ES-I3 (cell line): Measurements from ENCODE around the gene ACAA1.

ENCODE experiments used
- H3K36me3 ChIP-seq: 2 replicates; pipeline ENCODE4 v1.6.1; 2013; ENCODE audit warnings: mild to moderate bottlenecking, low read length, control low read depth, moderate library complexity; ENCODE audit not compliant: insufficient read depth
- H3K4me1 ChIP-seq: 2 replicates; pipeline ENCODE4 v1.6.1; 2013; ENCODE audit warnings: mild to moderate bottlenecking, control low read depth, low read length; ENCODE audit not compliant: insufficient read depth
- H3K9ac ChIP-seq: 2 replicates; pipeline ENCODE4 v1.6.1; 2013; ENCODE audit warnings: low read depth, mild to moderate bottlenecking, low read length, moderate library complexity
- H3K9me3 ChIP-seq: 2 replicates; pipeline ENCODE4 v1.6.1; 2013; ENCODE audit warnings: mild to moderate bottlenecking, low read length, moderate library complexity; ENCODE audit not compliant: control insufficient read depth, insufficient read depth

Gene ACAA1

DNA sequence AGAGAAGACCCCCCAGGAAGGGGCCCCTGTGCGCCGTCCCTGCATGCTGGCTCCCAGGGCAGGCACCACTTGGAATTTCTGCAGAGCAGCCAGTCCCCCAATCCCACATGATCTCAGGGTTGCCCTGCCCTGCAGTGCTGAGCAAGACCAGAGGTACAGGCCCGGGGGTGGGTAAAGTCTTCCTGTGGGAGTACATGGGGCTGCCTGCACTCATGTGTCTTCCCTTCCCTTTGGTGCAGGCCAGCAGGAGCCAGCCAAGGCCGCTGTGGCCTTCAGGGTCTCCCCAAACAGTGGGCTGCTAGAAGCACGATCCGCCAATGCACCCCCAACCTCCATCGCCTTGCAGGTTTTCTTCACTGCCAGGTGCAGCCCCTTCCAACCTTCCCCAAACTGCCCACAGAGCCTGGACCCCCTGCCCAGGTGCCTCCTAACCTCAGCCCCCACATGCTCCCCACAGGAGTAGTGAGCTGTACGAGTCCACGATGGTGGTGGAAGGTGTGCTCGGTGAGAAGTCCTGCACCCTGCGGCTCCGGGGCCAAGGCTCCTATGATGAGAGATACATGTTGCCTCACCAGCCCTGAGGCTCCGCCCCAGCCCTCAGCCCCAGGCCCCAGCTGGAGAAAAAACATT is 15.0 kb downstream of the ACAA1 start:
- no peaks in the 10 kb centered on the region for H3K9me3 ChIP-seq
- peaks cover 8% of the 10 kb centered on the region; the same call in 1 of the 2 replicates for H3K36me3 ChIP-seq
- H3K9ac ChIP-seq, result no peak overlapping the region
- no peaks in the 10 kb centered on the region for H3K4me1 ChIP-seq

DNA sequence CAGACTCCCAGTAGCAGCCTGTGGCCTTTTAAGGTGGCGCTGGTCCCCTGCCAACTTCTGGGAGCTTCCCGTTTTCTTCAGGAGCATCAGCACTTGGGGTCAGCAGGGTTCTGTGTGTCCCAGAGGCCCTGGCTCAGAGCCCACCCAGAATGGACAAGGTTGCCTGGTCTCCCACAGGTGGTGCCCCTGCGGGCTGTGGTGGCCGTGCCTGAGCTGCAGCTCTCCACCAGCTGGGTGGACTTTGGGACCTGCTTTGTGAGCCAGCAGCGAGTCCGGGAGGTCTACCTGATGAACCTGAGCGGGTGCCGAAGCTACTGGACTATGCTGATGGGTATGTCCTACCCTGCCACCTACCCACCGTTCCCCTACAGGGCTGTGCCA is 15.5 kb downstream of the ACAA1 start:
- no peaks in the 10 kb centered on the region for H3K4me1 ChIP-seq
- H3K36me3 ChIP-seq, result peaks cover 6% of the 10 kb centered on the region; the same call in 1 of the 2 replicates
- no peak overlapping the region for H3K9ac ChIP-seq
- no peaks in the 10 kb centered on the region for H3K9me3 ChIP-seq

DNA sequence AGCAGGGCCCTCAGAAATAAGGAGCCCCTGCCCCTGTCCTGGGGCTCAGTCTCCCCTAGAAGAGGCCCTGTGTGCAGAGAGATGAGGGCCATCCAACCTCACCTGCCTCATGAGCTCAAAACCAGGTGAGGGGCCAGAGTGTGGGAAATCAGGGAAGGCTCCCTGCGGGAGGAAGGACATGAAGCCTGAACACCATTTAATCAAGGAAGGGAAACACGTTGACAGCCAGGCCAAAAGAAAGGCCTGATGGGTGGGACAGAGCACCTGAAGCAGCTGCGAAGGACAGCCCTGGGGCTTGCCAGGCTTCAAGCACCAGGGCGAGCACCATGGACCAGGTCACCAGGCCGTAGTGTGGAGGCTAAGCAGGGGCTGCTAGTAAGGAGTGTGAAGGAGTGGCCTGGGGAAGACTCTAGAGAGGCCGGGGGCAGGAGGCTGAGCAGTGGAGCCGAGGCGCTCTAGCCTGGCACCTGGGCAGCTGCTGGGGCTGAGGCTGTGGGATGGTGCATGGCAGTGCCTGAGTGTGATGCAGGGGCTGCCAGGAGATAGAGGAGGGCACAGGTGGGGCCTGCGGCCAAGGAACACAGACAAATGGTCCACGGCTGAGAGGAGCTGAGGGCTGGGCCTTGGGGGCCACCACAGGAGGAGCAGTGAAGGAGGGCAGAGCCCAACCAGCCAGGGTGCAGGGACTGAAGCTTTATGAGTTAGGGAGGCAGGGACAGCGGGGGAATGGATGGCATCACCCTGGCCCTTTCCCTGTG is 16.1 kb downstream of the ACAA1 start:
- H3K36me3 ChIP-seq, result peaks cover 6% of the 10 kb centered on the region; the same call in 1 of the 2 replicates
- H3K9me3 ChIP-seq, result no peaks in the 10 kb centered on the region
- no peaks in the 10 kb centered on the region for H3K4me1 ChIP-seq
- H3K9ac ChIP-seq, result no peak overlapping the region

DNA sequence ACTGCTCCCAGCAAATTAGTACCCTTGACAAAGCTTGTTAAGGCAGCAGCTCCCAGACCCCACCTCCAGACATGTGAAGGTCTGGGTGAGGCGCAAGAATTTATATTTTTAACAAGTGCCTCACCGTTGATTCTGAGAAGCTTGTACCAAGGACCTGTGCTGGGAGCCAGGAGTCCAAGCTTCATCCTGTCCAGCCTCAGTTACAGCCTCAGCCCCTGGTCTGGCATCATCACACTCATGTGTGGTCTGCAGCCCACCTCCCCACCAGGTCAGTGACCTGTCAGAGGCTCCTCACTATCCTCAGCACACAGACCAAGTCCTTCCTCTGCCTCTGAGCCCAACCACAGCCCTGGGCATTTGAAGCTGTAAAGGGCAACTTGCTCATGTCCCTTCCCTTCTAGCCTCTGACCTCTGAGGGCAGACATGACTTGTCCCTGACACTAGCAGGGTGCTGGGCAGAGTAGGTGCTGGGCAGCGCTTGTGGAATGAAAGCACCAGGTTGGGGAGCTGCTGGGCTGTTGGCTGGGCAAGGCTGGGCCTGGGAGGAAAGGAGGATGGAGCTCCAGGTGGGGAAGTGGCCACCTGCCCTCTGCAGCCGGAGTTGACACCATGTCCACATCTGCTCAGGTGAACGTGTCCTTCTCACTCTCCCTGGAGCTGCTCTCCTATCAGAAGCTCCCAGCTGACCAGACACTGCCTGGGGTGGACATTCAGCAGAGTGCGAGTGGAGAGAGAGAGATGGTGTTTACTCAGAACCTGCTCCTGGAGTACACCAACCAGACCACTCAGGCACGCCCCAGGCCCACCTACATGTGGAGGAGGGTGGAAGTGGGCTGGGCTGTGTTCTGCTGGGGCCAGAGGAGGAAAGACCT is 16.9 kb downstream of the ACAA1 start:
- no peaks in the 10 kb centered on the region for H3K9me3 ChIP-seq
- H3K36me3 ChIP-seq, result peaks cover 6% of the 10 kb centered on the region; the same call in 1 of the 2 replicates
- H3K9ac ChIP-seq, result no peak overlapping the region
- H3K4me1 ChIP-seq, result no peaks in the 10 kb centered on the region

DNA sequence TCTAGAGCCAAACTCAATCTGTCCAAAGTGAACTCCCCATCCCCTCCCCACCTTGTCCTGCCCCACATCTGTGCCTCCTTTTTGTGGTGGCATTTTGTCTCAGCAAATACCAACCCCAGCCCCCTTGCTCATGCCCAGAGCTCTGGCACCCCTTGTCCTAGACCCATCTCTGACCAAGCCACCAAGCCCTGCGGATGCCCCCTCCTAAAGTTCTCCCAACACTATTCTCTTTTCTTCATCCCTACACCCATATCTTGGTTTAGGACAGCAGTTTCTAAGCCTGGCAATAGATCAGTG is 17.7 kb downstream of the ACAA1 start:
- Histone ChIP-seq H3K36me3 (no peaks in the 10 kb centered on the region; the same call in 1 of the 2 replicates), H3K9ac (no peak overlapping the region), H3K9me3 (no peaks in the 10 kb centered on the region), H3K4me1 (no peaks in the 10 kb centered on the region)

DNA sequence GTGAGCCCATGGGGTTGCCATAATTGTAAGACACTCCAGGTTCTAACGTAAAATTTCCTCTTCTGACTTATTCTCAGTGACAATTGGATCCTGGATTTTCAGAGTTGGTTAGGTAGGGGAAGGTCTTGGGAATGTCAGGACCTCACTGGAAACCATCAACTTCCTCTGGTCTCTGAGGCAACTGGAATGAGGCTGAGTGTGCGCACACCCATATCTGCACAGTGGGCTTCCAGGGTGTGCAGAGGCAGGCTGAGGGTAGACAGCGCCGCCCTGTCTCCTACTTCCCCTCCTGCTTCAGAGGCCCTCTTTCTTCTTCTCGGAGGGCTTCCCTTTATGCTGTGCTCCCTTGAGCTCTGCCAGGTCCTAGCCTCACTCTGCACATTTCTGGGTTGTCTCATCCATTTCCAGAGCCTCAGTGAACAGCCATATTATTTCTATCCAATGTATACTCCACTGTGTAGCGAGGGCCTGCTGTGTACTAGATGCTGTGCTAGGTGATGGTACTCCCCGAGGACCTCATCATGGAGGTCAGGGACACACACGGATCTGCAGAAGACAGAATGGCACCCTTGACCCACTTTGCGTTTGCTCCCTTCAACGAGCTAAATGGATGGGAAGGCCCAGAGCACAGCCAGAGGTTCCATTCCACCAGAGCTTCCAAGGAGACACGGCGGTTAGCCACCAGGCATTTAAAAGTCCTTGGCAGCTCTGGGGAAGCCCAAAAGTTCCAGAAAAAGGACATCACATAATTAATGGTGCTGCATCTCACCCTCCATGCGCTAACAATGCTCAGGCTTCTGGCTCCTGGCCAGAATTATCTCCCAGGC is 18.3 kb downstream of the ACAA1 start:
- Histone ChIP-seq H3K36me3 (no peaks in the 10 kb centered on the region; the same call in 1 of the 2 replicates), H3K9me3 (no peaks in the 10 kb centered on the region), H3K9ac (no peak overlapping the region), H3K4me1 (no peaks in the 10 kb centered on the region)

DNA sequence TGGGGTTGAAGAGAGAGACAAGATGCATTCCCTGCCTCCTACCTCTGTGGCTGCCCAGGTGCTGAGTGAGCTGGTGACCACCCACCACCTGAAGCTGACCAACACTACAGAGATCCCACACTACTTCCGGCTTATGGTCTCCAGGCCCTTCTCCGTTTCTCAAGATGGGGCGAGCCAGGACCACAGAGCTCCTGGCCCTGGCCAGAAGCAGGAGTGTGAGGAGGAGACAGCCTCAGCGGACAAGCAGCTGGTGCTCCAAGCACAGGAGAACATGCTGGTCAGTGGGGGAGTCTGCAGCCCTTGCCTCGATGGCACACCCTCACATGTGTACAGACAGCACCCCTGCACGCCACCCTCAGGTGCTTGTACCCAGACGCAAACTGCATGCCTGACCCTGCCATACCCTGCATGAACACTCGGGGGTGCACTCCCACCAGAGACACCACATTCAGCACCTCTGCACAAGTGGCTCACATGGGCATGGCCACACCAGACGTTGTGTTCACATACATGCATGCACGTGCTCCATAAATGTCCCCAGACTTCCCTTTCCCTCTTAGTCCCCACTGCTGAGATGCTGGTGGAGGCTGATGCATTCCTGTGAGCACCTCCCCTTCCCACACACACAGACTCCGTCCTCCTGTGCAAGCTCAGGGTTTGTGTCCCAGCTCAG is 19.0 kb downstream of the ACAA1 start:
- Histone ChIP-seq H3K9ac (no peak overlapping the region), H3K36me3 (no peaks in the 10 kb centered on the region; the same call in 1 of the 2 replicates), H3K4me1 (no peaks in the 10 kb centered on the region)

DNA sequence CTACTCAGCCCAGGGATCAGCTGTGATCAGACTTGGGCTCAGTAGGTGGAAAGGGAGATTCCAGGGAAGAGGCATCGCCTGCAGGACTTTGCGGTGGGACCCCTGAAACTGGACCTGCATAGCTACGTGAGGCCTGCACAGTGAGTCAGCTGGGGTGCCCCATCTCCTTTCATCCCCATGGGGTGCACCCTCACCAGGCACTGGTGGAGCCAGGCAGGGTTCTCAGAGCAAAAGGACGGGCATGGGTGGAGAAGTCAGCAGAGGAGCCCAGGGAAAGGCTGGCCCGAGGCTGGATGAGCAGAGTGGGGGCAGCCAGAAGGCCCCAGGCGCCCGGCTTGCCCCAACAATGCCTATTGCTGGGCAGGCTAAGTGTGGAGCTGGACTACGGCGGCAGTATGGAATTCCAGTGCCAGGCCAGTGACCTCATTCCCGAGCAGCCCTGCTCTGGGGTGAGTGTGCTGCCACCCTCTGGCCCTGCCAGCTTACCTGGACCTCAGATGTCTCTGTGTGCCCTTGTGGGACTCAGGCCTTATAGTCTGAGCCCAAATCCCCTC is 19.7 kb downstream of the ACAA1 start:
- no peak overlapping the region for H3K9ac ChIP-seq
- H3K36me3 ChIP-seq, result no peaks in the 10 kb centered on the region; the same call in 1 of the 2 replicates
- H3K4me1 ChIP-seq, result no peaks in the 10 kb centered on the region
- H3K9me3 ChIP-seq, result no peaks in the 10 kb centered on the region

More for the DNA sequence above, 19.0 kb downstream of the ACAA1 start:
- no peaks in the 10 kb centered on the region for H3K9me3 ChIP-seq

DNA sequence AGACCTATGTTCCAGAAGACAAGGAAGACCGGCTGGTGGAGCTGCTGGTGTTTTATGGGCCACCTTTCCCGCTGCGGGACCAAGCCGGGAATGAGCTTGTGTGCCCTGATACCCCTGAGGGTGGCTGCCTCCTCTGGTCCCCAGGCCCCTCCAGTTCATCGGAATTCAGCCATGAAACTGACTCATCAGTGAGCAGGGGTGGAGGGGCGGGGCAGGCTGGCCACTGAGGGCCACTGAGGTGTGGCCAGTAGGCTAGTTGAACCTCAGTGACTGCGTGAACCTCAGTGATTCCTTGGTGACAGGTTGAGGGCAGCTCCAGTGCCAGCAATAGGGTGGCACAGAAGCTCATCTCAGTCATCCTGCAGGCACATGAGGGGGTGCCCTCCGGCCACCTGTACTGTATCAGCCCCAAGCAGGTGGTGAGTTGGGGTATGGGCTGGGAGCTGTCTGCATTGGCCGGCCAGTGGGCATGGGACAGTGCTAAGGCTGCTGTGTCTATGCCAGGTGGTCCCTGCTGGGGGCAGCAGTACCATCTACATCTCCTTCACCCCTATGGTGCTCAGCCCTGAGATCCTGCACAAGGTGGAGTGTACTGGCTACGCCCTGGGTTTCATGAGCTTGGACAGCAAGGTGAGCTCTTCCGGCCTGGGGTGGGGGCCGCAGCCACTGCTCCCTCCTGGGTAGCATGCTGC is 20.3 kb downstream of the ACAA1 start:
- H3K36me3 ChIP-seq, result no peaks in the 10 kb centered on the region; the same call in 1 of the 2 replicates
- no peak overlapping the region for H3K9ac ChIP-seq
- H3K4me1 ChIP-seq, result no peaks in the 10 kb centered on the region
- H3K9me3 ChIP-seq, result no peaks in the 10 kb centered on the region

DNA sequence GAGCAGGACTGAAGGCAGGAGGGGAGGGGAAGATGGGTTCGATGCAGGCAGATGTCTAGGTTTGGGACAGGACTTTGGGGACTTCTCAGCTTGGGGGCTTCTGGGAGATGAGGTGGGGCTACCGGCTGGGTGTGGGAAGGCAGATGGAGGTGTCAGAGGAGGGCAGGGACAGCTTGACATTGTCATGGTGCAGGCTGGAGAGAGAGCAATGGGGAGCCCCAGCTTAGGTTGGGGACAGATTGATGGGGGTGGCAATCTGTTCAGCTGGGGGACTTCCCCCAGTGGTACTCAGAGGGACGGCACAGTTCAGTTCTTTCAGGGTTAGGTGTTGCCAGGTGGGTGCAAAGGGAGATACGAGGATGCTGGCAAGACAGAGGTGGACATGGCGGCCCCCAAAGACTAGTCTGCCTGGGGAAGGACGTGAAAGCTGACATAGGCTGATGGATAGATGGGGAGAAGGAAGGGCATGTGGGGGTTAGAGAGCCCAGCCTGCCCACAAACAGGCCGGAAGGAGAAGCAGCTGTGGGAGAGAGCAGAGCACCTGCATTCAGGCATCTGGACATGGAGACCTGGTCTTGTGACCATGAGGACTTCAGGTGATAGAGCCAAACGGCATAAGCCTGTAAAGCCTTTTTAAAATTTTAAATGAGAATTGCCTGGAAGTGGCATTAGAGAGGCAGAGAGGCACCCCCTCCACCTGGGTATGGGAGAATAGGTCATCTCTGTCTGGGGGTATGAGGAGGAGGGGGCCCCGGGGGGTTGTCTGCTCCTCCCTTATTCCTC is 21.1 kb downstream of the ACAA1 start:
- no peaks in the 10 kb centered on the region; the same call in 1 of the 2 replicates for H3K36me3 ChIP-seq
- no peaks in the 10 kb centered on the region for H3K4me1 ChIP-seq
- H3K9ac ChIP-seq, result no peak overlapping the region
- H3K9me3 ChIP-seq, result no peaks in the 10 kb centered on the region

DNA sequence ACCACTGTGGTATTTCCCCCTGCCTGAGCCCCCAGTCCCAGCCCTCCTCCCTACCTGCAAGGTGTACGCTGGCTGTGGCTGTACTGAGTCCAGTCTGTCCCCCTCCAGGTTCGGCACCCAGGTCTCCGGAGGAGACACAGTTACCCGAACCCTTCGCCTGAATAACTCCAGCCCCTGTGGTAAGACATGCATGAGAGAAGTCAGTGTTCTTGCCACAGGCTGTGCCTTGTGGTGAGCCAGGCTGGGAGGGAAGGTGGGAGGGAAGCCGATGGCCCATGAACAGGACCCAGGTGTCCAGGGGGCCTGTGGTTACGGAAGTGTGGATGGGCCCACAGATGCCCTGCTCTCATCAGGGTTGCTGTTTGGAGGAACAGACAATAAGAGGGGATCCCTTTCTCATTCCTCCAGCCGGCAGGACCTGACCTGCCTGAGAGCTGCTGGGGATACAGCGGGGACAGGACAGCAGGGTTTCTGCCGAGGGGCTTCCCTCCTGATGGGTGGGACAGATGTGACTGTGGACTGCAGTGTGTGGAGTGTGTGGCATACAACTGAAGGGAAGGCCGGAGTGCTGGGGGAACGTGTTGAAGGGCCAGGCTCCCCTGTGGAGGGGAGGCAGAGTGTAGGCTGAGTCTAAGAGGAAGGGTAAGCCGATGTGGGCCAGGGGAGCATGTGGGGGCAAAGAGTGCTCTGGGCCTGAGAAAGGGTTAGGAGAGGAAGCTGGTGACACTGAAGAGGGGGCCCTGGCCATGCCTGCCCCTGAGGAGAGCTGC is 21.9 kb downstream of the ACAA1 start:
- Histone ChIP-seq H3K9me3 (no peaks in the 10 kb centered on the region), H3K9ac (no peak overlapping the region), H3K4me1 (no peaks in the 10 kb centered on the region), H3K36me3 (no peaks in the 10 kb centered on the region; the same call in 1 of the 2 replicates)
